NCI-H748 (cell line): Measurements from ENCODE around the gene HGF.

Source experiments
- DNase-seq: peaks from one replicate; lab custom pipeline; 2025; ENCODE audit not compliant: unreplicated experiment; lab: John Stamatoyannopoulos, UW

Gene HGF

DNA sequence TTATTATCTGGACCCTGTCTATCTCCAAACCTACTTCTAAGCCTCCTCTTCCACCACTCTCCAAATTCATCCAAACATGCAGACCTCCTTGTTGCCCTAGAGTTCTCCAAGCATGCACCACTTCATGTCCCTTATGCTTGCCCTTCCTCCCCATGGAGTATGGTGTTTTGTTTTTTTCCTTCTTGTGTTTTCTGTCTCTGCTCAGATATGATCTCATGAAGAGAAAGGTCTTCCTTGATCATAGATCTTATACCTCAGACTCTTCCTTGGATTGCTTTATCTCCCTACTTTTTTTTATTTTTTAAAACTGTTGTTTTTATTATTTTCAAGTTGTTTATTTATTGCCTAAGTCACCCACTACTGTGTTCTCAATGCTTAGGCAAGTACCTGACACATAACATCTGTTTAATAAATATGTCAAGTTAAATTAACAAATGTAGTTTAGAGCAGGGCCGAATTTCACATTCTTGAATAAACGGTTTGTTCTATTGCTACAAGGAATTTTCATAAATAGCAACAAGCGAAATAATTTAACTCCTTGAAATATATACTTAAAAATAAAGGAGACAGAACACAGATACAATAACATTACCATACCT lies 84.5 kb downstream of the HGF start:
- DNase-seq = no peak

DNA sequence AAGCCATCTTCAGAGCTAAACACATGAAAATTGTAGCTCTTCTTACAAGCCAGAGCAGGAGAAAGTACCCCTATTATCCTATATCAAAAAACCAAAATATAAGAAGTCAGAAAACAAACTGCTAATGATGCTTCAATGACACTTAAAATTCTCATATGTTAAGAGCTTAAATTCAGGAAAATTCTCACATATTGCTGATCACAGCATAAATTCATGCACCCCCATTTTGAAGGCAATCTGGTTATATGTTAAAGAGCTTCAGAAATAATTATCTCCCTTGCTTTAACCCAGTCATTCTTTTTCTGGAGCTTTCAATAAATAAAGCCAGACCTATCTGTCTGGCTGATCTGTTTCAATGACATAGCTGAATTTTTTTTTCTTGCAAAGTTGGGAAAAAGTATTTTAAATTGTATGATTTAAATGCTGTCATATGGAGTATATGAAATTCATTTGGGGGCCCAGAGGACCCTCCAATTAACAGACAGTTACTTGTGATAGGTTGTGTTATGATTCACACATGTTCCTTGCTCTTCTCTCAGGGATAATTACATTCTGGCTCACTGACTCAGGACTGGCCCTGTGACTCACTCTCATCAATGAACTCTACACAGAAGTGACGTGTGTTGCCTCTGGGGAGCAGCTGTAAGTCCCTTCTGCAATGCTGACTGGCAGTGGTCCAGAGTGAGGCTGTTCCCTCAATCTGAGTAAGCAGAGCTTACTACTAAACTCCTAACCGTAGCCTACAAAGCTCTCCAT lies 85.2 kb downstream of the HGF start:
- peak; percentile 47 for DNase-seq

DNA sequence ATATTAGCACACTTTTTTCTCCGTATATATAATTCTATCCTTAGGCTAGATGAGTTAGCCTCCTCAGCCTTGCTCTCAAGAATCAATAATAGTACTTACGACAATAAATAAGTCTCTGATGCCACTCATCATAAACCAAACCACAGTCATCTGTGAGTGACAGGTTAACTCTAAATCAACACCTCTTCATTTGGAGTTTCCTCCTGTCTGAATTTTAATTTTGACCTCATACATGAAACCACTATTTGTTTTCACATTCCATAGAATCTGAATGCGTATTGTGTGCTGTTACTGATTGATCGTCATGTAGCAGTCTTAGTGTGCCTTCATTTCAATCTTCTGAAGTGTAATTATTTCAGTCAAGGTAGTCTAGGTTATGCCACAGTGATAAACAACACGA lies 85.8 kb downstream of the HGF start:
- DNase-seq = no peak

DNA sequence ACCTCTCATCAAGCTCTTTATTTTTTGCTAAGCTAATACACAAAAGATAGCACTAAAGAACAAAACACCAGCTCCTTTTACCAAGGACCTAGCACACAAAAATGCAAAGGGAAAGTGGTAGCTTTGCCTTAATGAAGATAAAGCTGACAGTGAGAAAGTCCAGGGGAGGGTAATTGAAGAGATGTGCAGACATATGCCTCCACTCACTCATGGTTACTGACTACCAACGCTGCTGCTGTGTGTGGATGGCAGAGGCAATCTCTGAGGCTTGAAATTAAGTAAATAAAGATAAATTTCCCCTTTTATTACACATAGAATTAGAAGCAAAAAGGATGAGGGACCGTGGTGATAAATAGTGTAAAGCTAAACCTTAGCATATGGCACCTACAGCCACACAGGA lies 87.0 kb downstream of the HGF start:
- DNase-seq = no peak

DNA sequence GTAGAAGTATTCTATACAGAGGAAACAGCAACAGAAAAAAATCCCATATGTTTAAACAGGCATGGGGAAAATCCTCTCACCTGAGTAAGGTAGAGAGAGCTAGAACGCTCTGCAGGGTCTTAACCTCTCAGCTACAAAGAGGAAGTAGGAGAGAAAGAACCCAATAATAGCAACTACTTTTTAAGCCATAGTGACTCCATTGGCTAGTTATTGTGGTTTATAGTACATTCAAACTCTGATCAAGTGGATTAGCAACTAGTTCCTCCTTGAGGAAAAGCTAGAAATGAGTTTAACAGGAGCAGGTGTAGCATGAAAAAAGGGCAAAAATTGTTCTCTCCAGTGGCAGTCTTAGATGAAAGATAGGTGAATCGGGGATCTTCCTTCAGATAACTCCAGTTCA lies 89.7 kb downstream of the HGF start:
- no peak for DNase-seq

DNA sequence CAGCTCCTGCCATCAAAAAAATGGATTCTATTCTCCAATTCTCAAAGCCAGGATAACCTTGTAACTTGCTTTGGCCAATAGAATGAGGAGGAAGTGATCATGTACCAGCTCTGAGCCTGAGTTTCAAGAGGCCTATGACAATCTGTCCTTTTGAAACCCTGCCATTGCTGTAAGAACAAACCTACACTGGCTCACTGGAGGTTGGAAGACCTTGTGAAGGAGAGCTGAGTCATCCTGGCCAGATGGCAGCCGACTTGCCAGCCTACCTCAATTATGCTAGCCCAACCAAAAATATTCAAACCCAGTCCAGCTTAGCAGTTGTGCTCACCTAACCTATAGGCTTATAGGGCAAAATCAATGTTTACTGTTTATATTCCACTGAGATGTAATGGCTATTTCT lies 93.0 kb downstream of the HGF start:
- no peak for DNase-seq

DNA sequence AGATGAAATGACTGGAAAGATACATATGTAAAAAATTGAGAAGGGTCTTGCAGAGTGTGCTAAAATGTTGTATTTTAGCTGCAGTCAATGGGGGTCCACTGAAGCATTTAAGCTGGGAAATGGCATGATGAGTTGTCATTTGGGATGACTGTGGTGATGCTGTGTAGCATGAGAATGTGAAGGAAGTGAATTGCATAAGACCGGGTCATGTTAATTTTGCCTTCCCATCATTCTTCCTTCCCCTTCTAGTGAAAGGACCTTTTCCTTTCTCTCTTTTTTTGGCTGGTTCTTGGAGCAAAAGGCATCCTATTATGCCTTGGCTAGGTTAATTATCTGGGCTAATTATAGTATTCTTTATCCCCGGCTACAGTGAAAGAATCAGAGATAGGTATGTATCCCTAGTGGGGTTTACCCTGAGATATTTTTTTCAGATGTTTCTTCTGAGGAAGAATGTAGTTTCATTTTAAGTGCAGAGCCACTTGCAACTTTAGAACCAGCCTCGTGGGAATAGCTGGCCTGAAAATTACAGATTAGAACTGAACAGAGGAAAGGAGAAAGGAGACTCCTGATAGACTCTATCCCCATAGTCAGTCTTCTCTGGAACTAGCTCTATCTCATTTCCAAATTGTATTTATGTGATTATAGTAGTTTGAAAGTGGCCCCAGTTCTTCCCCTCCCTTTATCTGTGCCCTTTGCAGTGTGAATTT lies 93.6 kb downstream of the HGF start:
- DNase-seq = no peak

DNA sequence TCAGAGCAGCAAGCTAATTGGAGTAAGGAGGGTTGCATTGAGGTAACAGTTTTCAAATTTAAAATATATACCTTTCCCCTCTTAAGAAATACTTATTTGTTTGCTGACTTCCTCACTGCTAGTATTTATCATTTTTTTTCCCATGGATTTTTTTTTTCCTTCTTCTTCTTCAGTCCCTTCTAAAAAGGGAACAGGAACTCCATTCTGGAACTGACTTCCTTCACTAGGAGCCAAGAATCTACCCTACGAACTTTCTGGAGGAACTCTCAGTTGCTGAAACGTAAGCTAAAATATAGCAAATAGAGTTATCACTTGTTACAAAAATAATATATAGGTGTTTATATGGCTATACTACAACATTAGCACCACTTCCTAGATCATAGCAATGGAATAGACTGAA lies 95.4 kb downstream of the HGF start:
- DNase-seq = no peak

DNA sequence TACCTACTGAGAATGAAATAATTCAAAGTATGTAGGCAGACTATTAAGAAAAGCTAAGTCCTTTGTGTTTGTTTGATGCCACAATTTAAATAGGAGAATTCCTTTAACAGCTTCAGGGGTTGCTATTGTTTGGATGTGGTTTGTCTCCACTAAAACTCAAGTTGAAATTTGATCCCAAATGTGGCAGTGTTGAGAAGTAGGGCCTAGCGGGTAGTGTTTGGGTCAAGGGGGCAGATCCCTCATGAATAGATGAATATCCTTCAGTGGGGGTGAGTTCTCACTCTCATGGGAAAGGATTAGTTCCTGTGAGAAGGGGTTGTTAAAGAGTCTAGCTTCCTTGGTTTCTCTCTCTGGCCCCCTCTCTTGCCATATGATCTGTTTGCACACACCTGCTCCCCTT lies 97.0 kb downstream of the HGF start:
- peak; percentile 44 for DNase-seq

DNA sequence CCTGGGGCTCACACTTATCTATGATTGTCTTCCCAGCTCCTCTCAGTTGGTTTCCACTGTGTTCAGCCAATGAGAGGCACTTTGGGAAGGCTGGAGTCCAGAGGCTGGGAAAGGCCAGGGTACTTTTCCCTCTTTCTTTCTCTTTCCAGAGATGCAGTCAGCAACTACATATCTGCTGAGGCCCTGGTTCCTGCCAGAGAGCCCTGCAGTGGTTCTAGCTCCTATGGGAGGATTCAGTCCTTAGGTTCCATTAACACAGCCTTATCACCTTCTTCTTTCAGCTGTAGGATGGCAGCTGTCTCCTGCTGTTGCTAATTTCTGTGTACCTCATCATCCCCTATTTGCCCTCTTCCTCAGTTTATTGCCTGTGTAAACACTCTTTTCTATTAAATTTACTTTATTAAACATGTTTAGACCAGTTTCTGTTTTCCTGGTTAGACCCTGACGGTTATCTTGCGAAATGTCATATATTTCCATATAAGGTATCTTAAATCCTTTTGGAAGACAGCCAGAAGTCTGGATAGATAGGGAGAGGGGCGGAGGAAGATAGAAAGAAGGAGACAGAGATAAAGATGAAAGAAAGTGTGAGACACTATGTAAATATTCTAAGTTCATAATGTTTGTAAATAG lies 100.3 kb downstream of the HGF start:
- peak; percentile 56 for DNase-seq

DNA sequence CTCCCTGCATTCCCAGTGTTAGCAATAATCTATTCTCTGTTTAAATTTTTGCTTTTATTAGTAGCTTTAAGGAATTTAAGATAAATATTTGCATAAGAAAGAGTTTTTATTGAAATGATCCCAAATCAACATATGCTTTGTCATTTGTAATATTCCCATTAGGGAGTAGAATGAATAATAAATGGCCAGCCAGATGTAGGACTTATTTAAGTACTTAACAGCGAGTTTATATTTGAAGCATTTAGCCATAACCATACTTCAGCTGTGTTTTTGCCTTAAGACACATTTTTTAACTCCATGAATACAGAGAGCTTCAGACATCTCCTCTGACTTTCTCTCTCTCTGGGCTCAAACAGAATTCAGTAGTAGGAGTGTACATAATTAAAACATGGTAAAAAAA lies 103.6 kb downstream of the HGF start:
- DNase-seq = no peak

DNA sequence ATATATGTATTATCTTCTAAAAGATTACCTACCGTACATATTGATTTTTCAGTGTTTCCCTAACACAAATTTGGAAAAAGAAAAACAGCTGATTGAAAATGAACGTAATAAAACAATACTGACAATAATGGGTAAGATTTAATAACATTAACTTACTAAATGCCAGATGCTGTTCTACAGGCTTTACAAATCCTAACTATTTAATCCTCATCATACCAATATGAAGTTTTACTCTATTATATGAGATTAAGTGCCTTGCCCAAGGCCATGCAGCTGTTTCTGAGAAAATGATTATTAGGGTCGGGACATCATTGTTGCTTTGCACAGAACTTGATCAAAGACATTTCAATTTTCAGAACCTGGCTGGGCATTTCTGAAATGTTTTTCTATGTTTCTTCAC lies 104.6 kb downstream of the HGF start:
- DNase-seq = no peak

DNA sequence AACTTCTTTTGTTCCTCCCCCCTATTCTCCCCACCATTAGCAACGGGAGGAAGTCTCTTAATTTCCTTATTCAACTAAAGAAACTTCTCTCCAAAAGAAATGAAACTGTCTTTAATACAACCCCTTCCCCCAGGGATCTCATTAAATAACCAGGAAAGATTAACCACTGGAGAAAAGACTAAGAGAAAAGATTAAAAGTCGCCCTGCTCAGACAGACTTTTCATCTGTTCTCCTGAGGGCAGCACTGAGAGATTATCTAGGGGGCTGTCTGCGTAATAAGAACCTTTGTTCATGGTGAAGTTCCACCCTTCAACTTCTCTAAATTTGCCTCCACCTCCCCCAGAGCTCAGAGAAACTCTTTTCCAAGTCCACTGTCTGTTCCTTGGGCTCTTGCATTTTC lies 105.5 kb downstream of the HGF start:
- no peak for DNase-seq

DNA sequence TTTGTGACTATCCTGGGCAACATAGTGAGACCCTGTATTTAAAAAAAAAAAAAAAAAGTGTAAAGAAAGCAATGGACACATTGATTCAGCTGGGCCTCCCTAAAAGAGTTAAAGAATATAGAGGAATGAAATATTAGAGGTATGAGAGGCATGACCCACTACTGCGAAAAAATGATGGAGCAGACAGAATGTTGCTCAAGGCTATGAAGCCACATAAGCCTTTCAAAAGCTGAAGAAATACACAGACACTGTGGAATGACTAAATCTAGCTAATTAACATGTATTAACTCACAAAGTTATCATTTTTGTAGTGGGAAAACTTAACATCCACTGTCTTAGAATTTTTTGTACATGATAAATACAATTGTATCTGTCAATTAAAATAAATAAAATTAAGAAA lies 107.3 kb downstream of the HGF start:
- DNase-seq = no peak

DNA sequence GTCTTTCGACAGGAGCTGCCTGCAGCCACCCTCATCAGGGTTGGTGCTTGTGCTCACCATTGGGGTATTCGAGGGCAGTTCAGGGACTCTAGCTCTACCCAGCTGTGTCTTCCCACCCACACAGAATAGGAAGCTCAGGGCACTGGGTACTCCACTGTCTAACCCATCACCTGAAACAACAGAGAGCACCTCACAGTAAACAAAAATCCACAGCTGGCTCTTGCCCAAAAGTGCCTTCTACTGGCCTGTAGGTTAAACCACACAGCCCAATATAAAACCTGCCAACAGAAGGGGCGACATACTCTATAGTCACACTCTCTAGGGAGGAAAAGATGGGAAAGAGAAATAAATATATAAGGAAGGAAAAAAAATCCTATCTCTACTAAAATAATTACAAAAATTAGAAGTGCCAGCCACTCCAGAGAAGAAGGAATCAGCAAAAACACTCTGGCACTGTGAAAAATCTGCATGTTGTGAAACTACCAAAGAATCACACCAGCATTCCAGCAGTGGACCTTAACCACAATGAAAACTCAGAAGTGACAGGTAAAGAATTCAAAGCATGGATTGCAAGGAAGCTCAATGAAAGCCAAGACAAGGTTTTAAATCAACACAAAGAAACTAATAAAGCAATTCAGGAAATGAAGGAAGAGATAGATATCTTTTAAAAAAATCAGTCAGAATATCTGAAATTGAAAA lies 110.0 kb downstream of the HGF start:
- no peak for DNase-seq

DNA sequence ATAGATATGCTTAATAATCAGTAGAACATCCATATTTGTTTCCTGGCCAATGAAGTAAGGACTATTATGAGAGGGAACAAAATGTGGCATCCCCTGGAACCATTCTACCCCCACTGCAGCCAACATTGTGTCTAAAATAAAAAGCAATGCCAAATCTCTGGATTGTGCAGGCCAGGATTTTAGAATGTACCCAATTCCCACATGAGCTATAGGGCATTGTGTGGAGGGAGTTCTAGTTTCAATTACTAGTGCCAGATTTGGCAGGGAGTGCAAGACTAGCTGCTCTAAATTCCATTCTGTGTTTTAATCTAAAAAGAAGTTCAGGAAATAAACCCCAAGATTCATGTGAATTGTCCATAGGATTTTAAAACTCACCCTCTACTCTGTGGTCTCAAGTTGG lies 112.3 kb downstream of the HGF start:
- DNase-seq = no peak

DNA sequence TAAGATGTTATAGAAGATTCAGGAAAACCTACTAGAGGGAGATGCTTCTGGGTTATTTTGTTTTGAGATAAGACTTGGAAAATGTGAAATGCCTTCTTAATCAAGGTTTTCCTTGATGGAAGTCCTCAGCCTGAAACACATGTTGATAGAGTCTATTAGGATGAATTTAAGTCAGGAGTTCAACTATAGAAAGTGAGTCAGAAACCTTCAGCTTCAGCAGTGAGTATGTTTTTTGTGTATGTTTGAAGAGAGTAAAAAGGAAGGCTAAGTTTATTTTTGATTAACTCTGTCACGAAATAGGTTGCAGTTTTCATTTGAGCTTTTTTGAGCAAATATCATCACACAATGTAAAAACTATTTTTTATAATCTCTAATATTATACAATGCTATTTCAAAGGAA lies 114.6 kb downstream of the HGF start:
- no peak for DNase-seq

DNA sequence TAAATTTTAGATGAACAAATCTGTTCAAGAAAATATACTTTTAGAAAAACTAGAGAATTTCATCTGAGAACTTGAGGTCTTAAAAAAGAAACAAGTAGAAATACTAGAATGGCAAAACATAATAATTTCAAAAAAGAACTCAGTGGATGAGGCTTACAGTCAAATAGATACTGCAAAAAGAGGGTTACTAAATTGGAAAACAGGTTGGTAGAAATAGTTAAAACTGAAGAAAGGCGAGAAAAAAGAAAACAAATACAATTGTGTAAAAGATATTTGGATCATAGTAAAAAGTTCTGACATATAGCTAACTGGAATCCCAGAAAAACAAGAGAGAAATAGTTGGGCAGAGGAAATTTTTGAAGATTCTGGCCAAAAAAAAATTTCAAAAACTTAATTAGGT lies 117.6 kb downstream of the HGF start:
- no peak for DNase-seq
